IMR-90 (cell line): ENCODE measurements around the gene GIPC3. TPM values are rescaled to one million over a fixed set of nuclear protein-coding genes. Genes with fewer than 3 reads are reported as not detected.
A peak's percentile ranks its signal among the peaks of the same experiment; 100 is the strongest.

ENCODE experiments used
- ATAC-seq: fragments of 200-7000 bp; cut with Tn5 transposase; 2 replicates; pipeline ENCODE4 v1.9.1; 2020; ENCODE audit warnings: low read depth, mild to moderate bottlenecking, moderate library complexity
- BruUV-seq: library from RNA; stranded (reverse); fragments of 400-500 nt; replicated peaks from 2 replicates; lab custom pipeline; 2021; lab: Mats Ljungman, UMichigan
- CTCF ChIA-PET: fragments of 300-600 bp; formaldehyde crosslinking; extraction: SDS; loops from one replicate; lab custom pipeline; 2021; ENCODE audit warnings: antibody characterized with exemption; lab: Yijun Ruan, JAX
- POLR2A ChIA-PET: fragments of 300-600 bp; sonication (Branson Sonifier 250); formaldehyde crosslinking; loops from one replicate; lab custom pipeline; 2022; ENCODE audit warnings: antibody characterized with exemption; ENCODE audit not compliant: unreplicated experiment; lab: Charles Lee
- DNase-seq: peaks from one replicate; pipeline ENCODE4 v3.0.0; 2013
- H2AFZ ChIP-seq: replicated peaks from 2 replicates; pipeline ENCODE3; 2013; ENCODE audit warnings: low read length, mild to moderate bottlenecking; ENCODE audit not compliant: poor library complexity
- H2AK5ac ChIP-seq: 2 replicates; pipeline ENCODE4 v1.6.1; 2013; ENCODE audit warnings: low read depth, low read length, inconsistent platforms
- H2AK9ac ChIP-seq: replicated peaks from 2 replicates; pipeline ENCODE3; 2013; ENCODE audit warnings: mild to moderate bottlenecking, low read depth, low read length, moderate library complexity; ENCODE audit not compliant: poor library complexity
- H2BK120ac ChIP-seq: 2 replicates; pipeline ENCODE4 v1.6.1; 2013; ENCODE audit warnings: low read depth, low read length, inconsistent platforms
- H2BK15ac ChIP-seq: 3 replicates; pipeline ENCODE4 v1.6.1; 2013; ENCODE audit warnings: low read depth, low read length, inconsistent platforms
- H2BK20ac ChIP-seq: 2 replicates; pipeline ENCODE4 v1.6.1; 2013; ENCODE audit warnings: low read depth, mild to moderate bottlenecking, inconsistent platforms, low read length, moderate library complexity
- H2BK5ac ChIP-seq: 2 replicates; pipeline ENCODE4 v1.6.1; 2013; ENCODE audit warnings: mild to moderate bottlenecking, low read depth, low read length, inconsistent platforms; ENCODE audit not compliant: poor library complexity, severe bottlenecking
- H3K14ac ChIP-seq: replicated peaks from 2 replicates; pipeline ENCODE4 v1.6.1; 2013; ENCODE audit warnings: low read depth, low read length, inconsistent platforms
- H3K18ac ChIP-seq: 2 replicates; pipeline ENCODE4 v1.6.1; 2013; ENCODE audit warnings: low read depth, low read length, control low read depth
- H3K23ac ChIP-seq: 2 replicates; pipeline ENCODE4 v1.6.1; 2013; ENCODE audit warnings: low read depth, low read length, inconsistent platforms
- H3K27ac ChIP-seq: 2 replicates; pipeline ENCODE4 v1.5.1; 2013; ENCODE audit warnings: mild to moderate bottlenecking, control low read depth, low read length; ENCODE audit not compliant: insufficient read depth
- H3K27me3 ChIP-seq: 2 replicates; pipeline ENCODE4 v1.6.1; 2013; ENCODE audit warnings: low read length; ENCODE audit not compliant: control insufficient read depth, insufficient read depth
- H3K36me3 ChIP-seq: 2 replicates; pipeline ENCODE4 v1.6.1; 2013; ENCODE audit warnings: low read length, mixed read lengths; ENCODE audit not compliant: control insufficient read depth, insufficient read depth
- H3K4ac ChIP-seq: 2 replicates; pipeline ENCODE4 v1.6.1; 2013; ENCODE audit warnings: low read depth, low read length, inconsistent platforms
- H3K4me1 ChIP-seq: 2 replicates; pipeline ENCODE4 v1.6.1; 2013; ENCODE audit warnings: low read length, mixed read lengths; ENCODE audit not compliant: control insufficient read depth, insufficient read depth
- H3K4me2 ChIP-seq: 2 replicates; pipeline ENCODE4 v1.6.1; 2013; ENCODE audit warnings: low read depth, mild to moderate bottlenecking, control low read depth, low read length, moderate library complexity
- H3K4me3 ChIP-seq: 2 replicates; pipeline ENCODE4 v1.5.1; 2013; ENCODE audit warnings: low read depth, mild to moderate bottlenecking, control low read depth, low read length, moderate library complexity; ENCODE audit not compliant: insufficient read depth
- H3K56ac ChIP-seq: 2 replicates; pipeline ENCODE4 v1.6.1; 2013; ENCODE audit warnings: low read length, inconsistent platforms; ENCODE audit not compliant: insufficient read depth; ENCODE audit errors: extremely low read depth
- H3K79me1 ChIP-seq, 2 experiments: 2 replicates each; pipeline ENCODE4 v1.6.1; 2013; ENCODE audit warnings: low read length in 2 of 2, inconsistent platforms in 1 of 2, low read depth in 1 of 2
- H3K9ac ChIP-seq: 2 replicates; pipeline ENCODE4 v1.6.1; 2013; ENCODE audit warnings: low read depth, low read length, control low read depth
- H3K9me1 ChIP-seq: 2 replicates; pipeline ENCODE4 v1.6.1; 2013; ENCODE audit warnings: low read length, inconsistent platforms; ENCODE audit not compliant: insufficient read depth
- H3K9me3 ChIP-seq: 2 replicates; pipeline ENCODE4 v1.6.1; 2013; ENCODE audit warnings: low read length; ENCODE audit not compliant: control insufficient read depth, insufficient read depth
- H4K20me1 ChIP-seq: 2 replicates; pipeline ENCODE4 v1.6.1; 2013; ENCODE audit warnings: low read length, inconsistent platforms; ENCODE audit not compliant: insufficient read depth
- H4K5ac ChIP-seq: 2 replicates; pipeline ENCODE4 v1.6.1; 2013; ENCODE audit warnings: mild to moderate bottlenecking, low read depth, low read length, control low read depth
- H4K8ac ChIP-seq, 2 experiments: 2 replicates each; pipeline ENCODE4 v1.6.1; 2013; ENCODE audit warnings: low read depth in 2 of 2, low read length in 2 of 2, control low read depth in 1 of 2, inconsistent platforms in 1 of 2
- H4K91ac ChIP-seq: 2 replicates; pipeline ENCODE4 v1.6.1; 2013; ENCODE audit warnings: low read depth, low read length, inconsistent platforms; ENCODE audit not compliant: insufficient read depth
- CEBPB ChIP-seq: IDR thresholded peaks from 2 replicates; pipeline ENCODE4 v1.6.1; 2012; ENCODE audit warnings: low read depth, low read length, improper control_type of control experiment
- CHD1 ChIP-seq: IDR thresholded peaks from 2 replicates; pipeline ENCODE4 v1.6.1; 2012; ENCODE audit warnings: low read depth, low read length, improper control_type of control experiment
- FOS ChIP-seq: fragments of 150-350 bp; IDR thresholded peaks from 2 replicates; pipeline ENCODE4 v1.6.1; 2016; ENCODE audit warnings: low read depth, low read length
- MXI1 ChIP-seq: IDR thresholded peaks from 2 replicates; pipeline ENCODE4 v1.6.1; 2012; ENCODE audit warnings: low read depth, mild to moderate bottlenecking, low read length, moderate library complexity, borderline replicate concordance
- NFE2L2 ChIP-seq: fragments of 150-350 bp; IDR thresholded peaks from 2 replicates; pipeline ENCODE4 v1.6.1; 2016; ENCODE audit warnings: low read depth, mild to moderate bottlenecking, low read length
- RAD21 ChIP-seq: IDR thresholded peaks from 2 replicates; pipeline ENCODE4 v1.6.1; 2012; ENCODE audit warnings: low read length, improper control_type of control experiment
- RCOR1 ChIP-seq: IDR thresholded peaks from 2 replicates; pipeline ENCODE4 v1.6.1; 2012; ENCODE audit warnings: mild to moderate bottlenecking, low read length, improper control_type of control experiment; ENCODE audit not compliant: insufficient replicate concordance
- RFX5 ChIP-seq: IDR thresholded peaks from 2 replicates; pipeline ENCODE4 v1.8.0; 2012; ENCODE audit warnings: low read depth, mild to moderate bottlenecking, low read length, moderate library complexity
- SMC3 ChIP-seq: fragments of 150-350 bp; IDR thresholded peaks from 2 replicates; pipeline ENCODE4 v1.6.1; 2016; ENCODE audit warnings: low read depth, mild to moderate bottlenecking, antibody characterized with exemption, low read length, moderate library complexity
- WGBS, 2 experiments: methylation state at CpG; one replicate each; pipeline versions ENCODE4 v1.1.5 to v1.1.7; 2013; ENCODE audit warnings: missing lambda C conversion rate in 2 of 2; ENCODE audit not compliant: insufficient read length in 1 of 2; ENCODE audit errors: extremely low coverage in 2 of 2; 5-methylcytosine and 5-hydroxymethylcytosine counted together
- dilution Hi-C: fragments of 300-500 bp; cut with HindIII; formaldehyde crosslinking; loops from one replicate; pipeline ENCODE4 v1.14.3; 2018; ENCODE audit warnings: low sequenced_read_pairs; ENCODE audit not compliant: unreplicated experiment
- in situ Hi-C: fragments of 300-500 bp; cut with MboI; formaldehyde crosslinking; loops from 3 replicates; pipeline ENCODE4 v1.14.3; 2019; ENCODE audit warnings: low sequenced_read_pairs, inconsistent platforms, mixed read lengths
- intact Hi-C: fragments of 100-400 bp; cut with micrococcal nuclease; formaldehyde crosslinking; loops from 2 replicates; pipeline ENCODE4 v1.10.0; 2022
- polyA plus RNA-seq, 3 experiments: library from polyadenylated mRNA; depleted of rRNA; stranded (reverse); fragments of >200 nt; gene quantifications; 2 replicates each; pipeline ENCODE4 v1.2.3, GENCODE V29; 2012; ENCODE audit warnings: low replicate concordance in 1 of 3
- total RNA-seq: library from RNA; depleted of rRNA; stranded (reverse); fragments of >200 nt; gene quantifications from 2 replicates; pipeline ENCODE4 v1.2.3, GENCODE V29; 2012
- TF ChIP-seq, protein P1 (sequence below): conservative IDR thresholded peaks from 2 replicates; pipeline ENCODE4 v1.5.1; 2012; ENCODE audit warnings: mild to moderate bottlenecking, low read depth, low read length, improper control_type of control experiment
- TF ChIP-seq, protein P2 (sequence below): fragments of 150-350 bp; IDR thresholded peaks from 2 replicates; pipeline ENCODE4 v1.6.1; 2017; ENCODE audit warnings: mild to moderate bottlenecking, antibody characterized with exemption, low read length, low read depth
- TF ChIP-seq, protein P3 (sequence below): fragments of 150-350 bp; IDR thresholded peaks from 2 replicates; pipeline ENCODE4 v1.6.1; 2016; ENCODE audit warnings: low read depth, mild to moderate bottlenecking, low read length, moderate library complexity, borderline replicate concordance

Gene GIPC3
- total and polyA plus RNA-seq, 2 of the 4 experiments (the other 2 are of a cell fraction): under 0.01 to 0.36 TPM

DNA sequence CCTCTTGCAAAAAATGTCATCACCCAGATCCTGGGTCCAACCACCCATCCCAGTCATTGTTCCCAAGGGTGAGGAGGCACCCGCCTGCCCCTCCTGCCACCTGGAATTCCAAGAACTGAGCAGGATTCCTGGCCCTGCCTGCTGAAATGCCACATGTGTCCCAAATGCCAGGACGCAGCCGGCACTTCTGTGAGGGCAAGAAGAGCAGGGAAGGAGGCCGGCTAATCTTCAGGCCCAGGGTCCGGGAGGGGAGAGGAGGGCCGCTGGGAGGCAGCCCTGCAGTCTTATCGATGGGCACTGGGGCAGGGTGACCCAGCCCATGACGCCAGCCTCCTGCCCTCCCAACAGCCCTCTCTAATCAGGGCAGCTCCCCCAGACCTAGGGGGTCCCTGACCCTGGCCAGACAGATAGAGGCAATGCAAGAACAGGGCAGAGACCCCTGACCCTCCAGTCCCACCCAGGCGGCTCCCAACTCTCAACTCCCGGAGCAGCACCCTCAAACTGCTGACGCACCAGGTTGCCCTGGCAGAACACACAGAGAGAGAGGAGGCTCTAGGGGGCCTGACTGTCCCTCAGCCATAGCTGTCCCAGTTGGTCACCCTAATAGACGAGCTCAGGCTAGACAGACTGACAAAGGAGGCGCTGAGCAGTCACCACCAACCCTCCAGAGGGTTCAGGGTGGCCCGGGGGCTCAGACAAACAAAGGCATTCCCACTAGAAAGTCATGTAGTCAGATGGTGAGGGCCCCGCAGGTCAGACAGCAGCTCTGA, 29.4 kb upstream of the GIPC3 start:
- peaks cover 16% of the 10 kb centered on the region for H3K4me1 ChIP-seq
- TF ChIP-seq MXI1 (no peak), NFE2L2 (no peak), CHD1 (no peak), SMC3 (no peak), RCOR1 (no peak), FOS (no peak), CEBPB (no peak), RAD21 (no peak), RFX5 (no peak)
- TF ChIP-seq, protein P1, sequence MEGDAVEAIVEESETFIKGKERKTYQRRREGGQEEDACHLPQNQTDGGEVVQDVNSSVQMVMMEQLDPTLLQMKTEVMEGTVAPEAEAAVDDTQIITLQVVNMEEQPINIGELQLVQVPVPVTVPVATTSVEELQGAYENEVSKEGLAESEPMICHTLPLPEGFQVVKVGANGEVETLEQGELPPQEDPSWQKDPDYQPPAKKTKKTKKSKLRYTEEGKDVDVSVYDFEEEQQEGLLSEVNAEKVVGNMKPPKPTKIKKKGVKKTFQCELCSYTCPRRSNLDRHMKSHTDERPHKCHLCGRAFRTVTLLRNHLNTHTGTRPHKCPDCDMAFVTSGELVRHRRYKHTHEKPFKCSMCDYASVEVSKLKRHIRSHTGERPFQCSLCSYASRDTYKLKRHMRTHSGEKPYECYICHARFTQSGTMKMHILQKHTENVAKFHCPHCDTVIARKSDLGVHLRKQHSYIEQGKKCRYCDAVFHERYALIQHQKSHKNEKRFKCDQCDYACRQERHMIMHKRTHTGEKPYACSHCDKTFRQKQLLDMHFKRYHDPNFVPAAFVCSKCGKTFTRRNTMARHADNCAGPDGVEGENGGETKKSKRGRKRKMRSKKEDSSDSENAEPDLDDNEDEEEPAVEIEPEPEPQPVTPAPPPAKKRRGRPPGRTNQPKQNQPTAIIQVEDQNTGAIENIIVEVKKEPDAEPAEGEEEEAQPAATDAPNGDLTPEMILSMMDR: no peak
- TF ChIP-seq, protein P2, sequence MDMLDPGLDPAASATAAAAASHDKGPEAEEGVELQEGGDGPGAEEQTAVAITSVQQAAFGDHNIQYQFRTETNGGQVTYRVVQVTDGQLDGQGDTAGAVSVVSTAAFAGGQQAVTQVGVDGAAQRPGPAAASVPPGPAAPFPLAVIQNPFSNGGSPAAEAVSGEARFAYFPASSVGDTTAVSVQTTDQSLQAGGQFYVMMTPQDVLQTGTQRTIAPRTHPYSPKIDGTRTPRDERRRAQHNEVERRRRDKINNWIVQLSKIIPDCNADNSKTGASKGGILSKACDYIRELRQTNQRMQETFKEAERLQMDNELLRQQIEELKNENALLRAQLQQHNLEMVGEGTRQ: no peak
- TF ChIP-seq, protein P3, sequence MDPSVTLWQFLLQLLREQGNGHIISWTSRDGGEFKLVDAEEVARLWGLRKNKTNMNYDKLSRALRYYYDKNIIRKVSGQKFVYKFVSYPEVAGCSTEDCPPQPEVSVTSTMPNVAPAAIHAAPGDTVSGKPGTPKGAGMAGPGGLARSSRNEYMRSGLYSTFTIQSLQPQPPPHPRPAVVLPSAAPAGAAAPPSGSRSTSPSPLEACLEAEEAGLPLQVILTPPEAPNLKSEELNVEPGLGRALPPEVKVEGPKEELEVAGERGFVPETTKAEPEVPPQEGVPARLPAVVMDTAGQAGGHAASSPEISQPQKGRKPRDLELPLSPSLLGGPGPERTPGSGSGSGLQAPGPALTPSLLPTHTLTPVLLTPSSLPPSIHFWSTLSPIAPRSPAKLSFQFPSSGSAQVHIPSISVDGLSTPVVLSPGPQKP: no peak
- H4K5ac ChIP-seq: no peak overlapping the region
- 79% methylated on average over 5 of the region's 15 CpGs; no CpG with 5 or more reads in 1 of the 2 experiments for WGBS, 2 experiments
- H2AFZ ChIP-seq: peak overlapping the region; percentile 75
- H2BK15ac ChIP-seq: no peak overlapping the region
- H3K36me3 ChIP-seq: peaks cover under 1% of the 10 kb centered on the region; the same call in 1 of the 2 replicates
- intact Hi-C loops: no loop called here
- ChIA-PET CTCF (interaction anchor here (0.7 kb wide), 1 partner anchor 11 kb away, joined by 3 read pairs; no protein-coding TSS in a partner anchor), POLR2A (no interaction called here)
- peak overlapping the region; percentile 96 for H3K23ac ChIP-seq
- H3K14ac ChIP-seq: no peak overlapping the region
- ATAC-seq (no peak), DNase-seq (no peak)
- H4K8ac ChIP-seq: no peak overlapping the region
- in situ Hi-C loops: no loop called here
- H3K56ac ChIP-seq: no peak overlapping the region
- no peaks in the 10 kb centered on the region for H3K27me3 ChIP-seq
- H4K91ac ChIP-seq: no peak overlapping the region
- peak overlapping the region; percentile 95 for H2AK9ac ChIP-seq
- H3K9ac ChIP-seq: peak overlapping the region; percentile 84
- H2BK120ac ChIP-seq: no peak overlapping the region
- H2BK5ac ChIP-seq: no peak overlapping the region
- H2BK20ac ChIP-seq: no peak overlapping the region
- no peak overlapping the region for H3K18ac ChIP-seq
- no TSS peak for BruUV-seq
- H3K9me3 ChIP-seq: no peaks in the 10 kb centered on the region
- H3K9me1 ChIP-seq: 0 out of 2 replicates have a peak, but pooled peaks cover 4% of the 10 kb centered on the region
- no peak overlapping the region; the same call in 1 of the 2 replicates for H3K27ac ChIP-seq
- dilution Hi-C loops: no loop called here
- H2AK5ac ChIP-seq: peak overlapping the region; percentile 74
- peaks cover 33 to 50% of the 10 kb centered on the region in 2 experiments for H3K79me1 ChIP-seq
- H3K4me2 ChIP-seq: peak overlapping the region; percentile 84
- no peak overlapping the region; the same call in 1 of the 2 replicates for H3K4ac ChIP-seq
- H4K20me1 ChIP-seq: peaks cover 30% of the 10 kb centered on the region
- peak overlapping the region; percentile 95 for H3K4me3 ChIP-seq
